Endothelial cell of umbilical vein (primary cell): ENCODE data around the gene ANKEF1. TPM values are rescaled to one million over a fixed set of nuclear protein-coding genes. Genes with fewer than 3 reads are reported as not detected.

ENCODE experiments used
- BruUV-seq: library from RNA; stranded (reverse); fragments of 400-500 nt; replicated peaks from 2 replicates; lab custom pipeline; 2021; lab: Mats Ljungman, UMichigan
- CTCF ChIA-PET: fragments of 300-600, 350-600 bp; sonication (Branson Sonifier 250); formaldehyde crosslinking; loops from one replicate; lab custom pipeline; 2021; ENCODE audit warnings: antibody characterized with exemption, inconsistent platforms; lab: Charles Lee
- POLR2A ChIA-PET: fragments of 300-600, 350-600 bp; sonication (Branson Sonifier 250); formaldehyde crosslinking; loops from one replicate; lab custom pipeline; 2021; ENCODE audit warnings: antibody characterized with exemption, inconsistent platforms; lab: Charles Lee
- DNase-seq: peaks from one replicate; pipeline ENCODE4 v3.0.0-alpha.2; 2011; ENCODE audit warnings: low read depth, low spot score
- FAIRE-seq: peaks from 2 replicates; lab custom pipeline; 2011; peaks lifted over from hg19 to GRCh38; lab: Jason Lieb, UNC
- H2AFZ ChIP-seq: 2 replicates; pipeline ENCODE4 v1.6.0; 2012; ENCODE audit warnings: low read depth, low read length, control low read depth, inconsistent platforms
- H3K27ac ChIP-seq: 2 replicates; pipeline ENCODE4 v1.5.1; 2011; ENCODE audit warnings: low read depth, mild to moderate bottlenecking, control low read depth, low read length, moderate library complexity; ENCODE audit not compliant: insufficient read depth
- H3K27me3 ChIP-seq, 2 experiments: 2 replicates each; pipeline versions ENCODE4 v1.6.0 to v1.6.1; 2011; ENCODE audit warnings: low read length in 2 of 2, mixed read lengths in 1 of 2; ENCODE audit not compliant: control insufficient read depth in 2 of 2, insufficient read depth in 2 of 2
- H3K36me3 ChIP-seq, 2 experiments: 2 replicates in 1 of 2; 3 replicates in 1 of 2; pipeline ENCODE4 v1.5.1; 2011; ENCODE audit warnings: low read length in 2 of 2, mild to moderate bottlenecking in 1 of 2, moderate library complexity in 1 of 2; ENCODE audit not compliant: control insufficient read depth in 2 of 2, insufficient read depth in 2 of 2; ENCODE audit errors: extremely low read depth in 1 of 2
- H3K4me1 ChIP-seq: 3 replicates; pipeline ENCODE4 v1.5.1; 2011; ENCODE audit warnings: mild to moderate bottlenecking, low read length; ENCODE audit not compliant: control insufficient read depth, insufficient read depth; ENCODE audit errors: extremely low read depth
- H3K4me2 ChIP-seq: 2 replicates; pipeline ENCODE4 v1.6.1; 2011; ENCODE audit warnings: low read length, control low read depth, mixed read lengths; ENCODE audit not compliant: insufficient read depth
- H3K4me3 ChIP-seq, 3 experiments: fragments of 200-600 bp in 1 of 3; sonication (generic), shearing (Covaris generic) in 1 of 3; replicated peaks in 1 of 3; 2 replicates each; pipeline ENCODE4 v1.5.1; 2011 to 2016; ENCODE audit warnings: control low read depth in 3 of 3, low read length in 3 of 3, mild to moderate bottlenecking in 2 of 3, inconsistent platforms in 1 of 3, low read depth in 1 of 3, moderate library complexity in 1 of 3; ENCODE audit not compliant: insufficient read depth in 1 of 3
- H3K79me2 ChIP-seq: 2 replicates; pipeline ENCODE4 v1.6.0; 2012; ENCODE audit warnings: low read length, inconsistent platforms; ENCODE audit not compliant: control insufficient read depth, insufficient read depth
- H3K9ac ChIP-seq: replicated peaks from 2 replicates; pipeline ENCODE3; 2011; ENCODE audit warnings: low read length, control low read depth; ENCODE audit not compliant: insufficient read depth; ENCODE audit errors: extremely low read depth
- H3K9me1 ChIP-seq: replicated peaks from 3 replicates; pipeline ENCODE4 v1.6.0; 2011; ENCODE audit warnings: mild to moderate bottlenecking, low read length; ENCODE audit not compliant: control insufficient read depth, insufficient read depth; ENCODE audit errors: extremely low read depth
- H3K9me3 ChIP-seq: replicated peaks from 2 replicates; pipeline ENCODE4 v1.5.1; 2012; ENCODE audit warnings: low read length, inconsistent platforms; ENCODE audit not compliant: control insufficient read depth, insufficient read depth
- H4K20me1 ChIP-seq: replicated peaks from 2 replicates; pipeline ENCODE3; 2011; ENCODE audit warnings: mild to moderate bottlenecking, low read length; ENCODE audit not compliant: control insufficient read depth, insufficient read depth; ENCODE audit errors: extremely low read depth
- EZH2 ChIP-seq: IDR thresholded peaks from 2 replicates; pipeline ENCODE4 v1.6.1; 2012; ENCODE audit warnings: borderline replicate concordance, low read depth, mild to moderate bottlenecking, moderate library complexity, low read length, inconsistent platforms; ENCODE audit not compliant: severe bottlenecking
- FOS ChIP-seq: IDR thresholded peaks from 2 replicates; pipeline ENCODE4 v1.6.1; 2011; ENCODE audit warnings: mild to moderate bottlenecking, low read length, moderate library complexity, borderline replicate concordance; ENCODE audit not compliant: insufficient read depth
- GATA2 ChIP-seq: IDR thresholded peaks from 2 replicates; pipeline ENCODE4 v1.7.0; 2011; ENCODE audit warnings: low read depth, mild to moderate bottlenecking, moderate library complexity, mixed read lengths, low read length; ENCODE audit not compliant: insufficient read length, insufficient read depth
- JUN ChIP-seq: IDR thresholded peaks from 2 replicates; pipeline ENCODE4 v1.6.1; 2011; ENCODE audit warnings: borderline replicate concordance, low read depth; ENCODE audit not compliant: insufficient read length, insufficient read depth
- MYC ChIP-seq: IDR thresholded peaks from one replicate; pipeline ENCODE4 v1.6.1; 2011; ENCODE audit warnings: mild to moderate bottlenecking, low read depth, low read length
- POLR2A ChIP-seq: IDR thresholded peaks from 2 replicates; pipeline ENCODE4 v1.6.1; 2012; ENCODE audit warnings: low read depth, mild to moderate bottlenecking, control low read depth, low read length
- POLR2AphosphoS5 ChIP-seq: IDR thresholded peaks from 2 replicates; pipeline ENCODE4 v1.6.1; 2012; ENCODE audit warnings: low read depth, mild to moderate bottlenecking, control low read depth, low read length, moderate library complexity; ENCODE audit not compliant: insufficient read depth
- dilution Hi-C: fragments of 300-500 bp; cut with MboI; formaldehyde crosslinking; loops from one replicate; pipeline ENCODE4 v1.15.0; 2019; ENCODE audit warnings: low sequenced_read_pairs; ENCODE audit not compliant: extremely low pct_ligation_motif_present
- intact Hi-C: fragments of 100-400 bp; cut with micrococcal nuclease; formaldehyde crosslinking; loops from one replicate; pipeline ENCODE4 v1.10.0; 2022
- polyA plus RNA-seq, 4 experiments: library from polyadenylated mRNA; depleted of rRNA in 3 of 4; stranded (reverse) in 3 of 4; unstranded in 1 of 4; fragments of >200 nt; gene quantifications; 2 replicates each; pipeline versions ENCODE4 v1.2.1 to v1.2.3, GENCODE V29; 2011 to 2012; ENCODE audit warnings: missing spikeins in 1 of 4
- total RNA-seq: library from RNA; stranded (reverse); gene quantifications from 2 replicates; pipeline ENCODE4 v1.2.3, GENCODE V29; 2021
- TF ChIP-seq, protein P1 (sequence below): IDR thresholded peaks from 2 replicates; pipeline ENCODE4 v1.6.1; 2011; ENCODE audit not compliant: insufficient read depth, insufficient read length
- TF ChIP-seq, protein P2 (sequence below), 2 donors: IDR thresholded peaks; 1 replicate in 1 of 2; 2 replicates in 1 of 2; pipeline ENCODE4 v1.5.1; 2011; ENCODE audit warnings: low read length in 2 of 2, mild to moderate bottlenecking in 2 of 2, moderate library complexity in 2 of 2, control low read depth in 1 of 2, inconsistent platforms in 1 of 2, low read depth in 1 of 2; ENCODE audit not compliant: insufficient read depth in 1 of 2; ENCODE audit errors: extremely low read depth in 1 of 2

ANKEF1 gene
- total and polyA plus RNA-seq, 2 donors (not counting 3 experiments of a cell fraction or from before 2014, with no cell fraction given) = 0.58 to 2.4 TPM

DNA sequence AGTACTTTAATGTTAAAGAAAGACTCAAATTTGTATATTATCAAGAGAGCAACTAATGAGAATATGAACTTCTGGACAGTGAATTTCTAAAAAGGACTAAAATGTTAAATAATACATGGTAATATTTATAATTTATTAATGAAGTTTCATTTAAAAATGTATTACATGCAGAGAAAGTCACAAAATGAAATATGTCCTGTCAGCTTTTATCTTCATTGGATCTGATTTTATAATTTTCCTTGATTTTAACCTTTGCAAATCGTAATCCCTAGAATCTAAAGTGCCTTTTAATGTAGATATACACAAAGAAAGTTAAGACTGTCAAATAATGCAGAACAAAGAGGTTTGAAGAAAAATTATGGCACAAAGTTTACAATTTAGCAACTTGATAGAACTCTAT lies 16.4 kb downstream of the ANKEF1 start:
- no peak for TF ChIP-seq EZH2
- TF ChIP-seq POLR2AphosphoS5 = no peak
- TF ChIP-seq JUN = no peak
- TF ChIP-seq FOS = no peak
- TF ChIP-seq GATA2 = no peak
- TF ChIP-seq, protein P1, sequence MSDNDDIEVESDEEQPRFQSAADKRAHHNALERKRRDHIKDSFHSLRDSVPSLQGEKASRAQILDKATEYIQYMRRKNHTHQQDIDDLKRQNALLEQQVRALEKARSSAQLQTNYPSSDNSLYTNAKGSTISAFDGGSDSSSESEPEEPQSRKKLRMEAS = no peak
- TF ChIP-seq POLR2A = no peak
- TF ChIP-seq MYC = no peak
- TF ChIP-seq, protein P2, sequence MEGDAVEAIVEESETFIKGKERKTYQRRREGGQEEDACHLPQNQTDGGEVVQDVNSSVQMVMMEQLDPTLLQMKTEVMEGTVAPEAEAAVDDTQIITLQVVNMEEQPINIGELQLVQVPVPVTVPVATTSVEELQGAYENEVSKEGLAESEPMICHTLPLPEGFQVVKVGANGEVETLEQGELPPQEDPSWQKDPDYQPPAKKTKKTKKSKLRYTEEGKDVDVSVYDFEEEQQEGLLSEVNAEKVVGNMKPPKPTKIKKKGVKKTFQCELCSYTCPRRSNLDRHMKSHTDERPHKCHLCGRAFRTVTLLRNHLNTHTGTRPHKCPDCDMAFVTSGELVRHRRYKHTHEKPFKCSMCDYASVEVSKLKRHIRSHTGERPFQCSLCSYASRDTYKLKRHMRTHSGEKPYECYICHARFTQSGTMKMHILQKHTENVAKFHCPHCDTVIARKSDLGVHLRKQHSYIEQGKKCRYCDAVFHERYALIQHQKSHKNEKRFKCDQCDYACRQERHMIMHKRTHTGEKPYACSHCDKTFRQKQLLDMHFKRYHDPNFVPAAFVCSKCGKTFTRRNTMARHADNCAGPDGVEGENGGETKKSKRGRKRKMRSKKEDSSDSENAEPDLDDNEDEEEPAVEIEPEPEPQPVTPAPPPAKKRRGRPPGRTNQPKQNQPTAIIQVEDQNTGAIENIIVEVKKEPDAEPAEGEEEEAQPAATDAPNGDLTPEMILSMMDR (IDR thresholded peaks at IDR 0.05; ENCODE audit: extremely low read depth in 1 of 2, insufficient read depth in 1 of 2, low read depth in 1 of 2, low read length in 2 of 2) = no peak
- POLR2A ChIA-PET = no interaction called here
- no peak overlapping the region for H3K9ac ChIP-seq
- CTCF ChIA-PET = interaction anchor here (1.0 to 2.0 kb wide), 2 partner anchors 39 to 51 kb away, joined by 3 to 7 read pairs; no protein-coding TSS in a partner anchor
- H2AFZ ChIP-seq = no peak overlapping the region
- no peaks in the 10 kb centered on the region for H3K4me1 ChIP-seq
- no peaks in the 10 kb centered on the region for H3K36me3 ChIP-seq
- FAIRE-seq (no peak), DNase-seq (no peak)
- no peaks in the 10 kb centered on the region for H3K79me2 ChIP-seq
- no peaks in the 10 kb centered on the region for H3K27me3 ChIP-seq
- intact Hi-C loops (loop anchor here (2.0 kb wide), 1 partner anchor 24 kb away; no protein-coding TSS in a partner anchor), dilution Hi-C loops (no loop called here)
- H4K20me1 ChIP-seq = no peaks in the 10 kb centered on the region
- no peak overlapping the region for H3K4me3 ChIP-seq
- BruUV-seq = no TSS peak
- H3K9me3 ChIP-seq = no peaks in the 10 kb centered on the region
- no peak overlapping the region for H3K4me2 ChIP-seq
- H3K9me1 ChIP-seq = no peaks in the 10 kb centered on the region
- H3K27ac ChIP-seq = no peak overlapping the region
